Vagina (tissue), 1 donor: ENCODE measurements around the gene APCDD1L. TPM values are rescaled to one million over a fixed set of nuclear protein-coding genes. Genes with fewer than 3 reads are reported as not detected.

Experiments
- total RNA-seq: library from RNA; depleted of rRNA; stranded (reverse); fragments of >200 nt; gene quantifications from one replicate; pipeline ENCODE4 v1.2.3, GENCODE V29; 2016

Gene APCDD1L
- total RNA-seq, 1 donor from 2014 or later, result 0.98 TPM

Other genes with a start within 250 kb of the APCDD1L start
- gene RAB22A, start 205.7 kb downstream of the APCDD1L start, total RNA-seq, result 15.2 TPM
- 21.6 TPM for gene VAPB, start 126.2 kb downstream of the APCDD1L start, total RNA-seq
- 49.4 TPM for gene STX16, start 135.9 kb upstream of the APCDD1L start, total RNA-seq
- gene NPEPL1, start 177.4 kb upstream of the APCDD1L start, total RNA-seq, result 25.5 TPM